Endothelial cell of umbilical vein (primary cell): ENCODE data around the gene ELMO1. TPM values are rescaled to one million over a fixed set of nuclear protein-coding genes. Genes with fewer than 3 reads are reported as not detected.

Experiments
- BruUV-seq: library from RNA; stranded (reverse); fragments of 400-500 nt; replicated peaks from 2 replicates; lab custom pipeline; 2021; lab: Mats Ljungman, UMichigan
- CTCF ChIA-PET: fragments of 300-600, 350-600 bp; sonication (Branson Sonifier 250); formaldehyde crosslinking; loops from one replicate; lab custom pipeline; 2021; ENCODE audit warnings: antibody characterized with exemption, inconsistent platforms; lab: Charles Lee
- POLR2A ChIA-PET: fragments of 300-600, 350-600 bp; sonication (Branson Sonifier 250); formaldehyde crosslinking; loops from one replicate; lab custom pipeline; 2021; ENCODE audit warnings: antibody characterized with exemption, inconsistent platforms; lab: Charles Lee
- DNase-seq: peaks from one replicate; pipeline ENCODE4 v3.0.0-alpha.2; 2011; ENCODE audit warnings: low read depth, low spot score
- FAIRE-seq: peaks from 2 replicates; lab custom pipeline; 2011; peaks lifted over from hg19 to GRCh38; lab: Jason Lieb, UNC
- H2AFZ ChIP-seq: 2 replicates; pipeline ENCODE4 v1.6.0; 2012; ENCODE audit warnings: low read depth, low read length, control low read depth, inconsistent platforms
- H3K27ac ChIP-seq: 2 replicates; pipeline ENCODE4 v1.5.1; 2011; ENCODE audit warnings: low read depth, mild to moderate bottlenecking, control low read depth, low read length, moderate library complexity; ENCODE audit not compliant: insufficient read depth
- H3K27me3 ChIP-seq, 2 experiments: 2 replicates each; pipeline versions ENCODE4 v1.6.0 to v1.6.1; 2011; ENCODE audit warnings: low read length in 2 of 2, mixed read lengths in 1 of 2; ENCODE audit not compliant: control insufficient read depth in 2 of 2, insufficient read depth in 2 of 2
- H3K36me3 ChIP-seq, 2 experiments: 2 replicates in 1 of 2; 3 replicates in 1 of 2; pipeline ENCODE4 v1.5.1; 2011; ENCODE audit warnings: low read length in 2 of 2, mild to moderate bottlenecking in 1 of 2, moderate library complexity in 1 of 2; ENCODE audit not compliant: control insufficient read depth in 2 of 2, insufficient read depth in 2 of 2; ENCODE audit errors: extremely low read depth in 1 of 2
- H3K4me1 ChIP-seq: 3 replicates; pipeline ENCODE4 v1.5.1; 2011; ENCODE audit warnings: mild to moderate bottlenecking, low read length; ENCODE audit not compliant: control insufficient read depth, insufficient read depth; ENCODE audit errors: extremely low read depth
- H3K4me2 ChIP-seq: 2 replicates; pipeline ENCODE4 v1.6.1; 2011; ENCODE audit warnings: low read length, control low read depth, mixed read lengths; ENCODE audit not compliant: insufficient read depth
- H3K4me3 ChIP-seq, 3 experiments: fragments of 200-600 bp in 1 of 3; sonication (generic), shearing (Covaris generic) in 1 of 3; replicated peaks in 1 of 3; 2 replicates each; pipeline ENCODE4 v1.5.1; 2011 to 2016; ENCODE audit warnings: control low read depth in 3 of 3, low read length in 3 of 3, mild to moderate bottlenecking in 2 of 3, inconsistent platforms in 1 of 3, low read depth in 1 of 3, moderate library complexity in 1 of 3; ENCODE audit not compliant: insufficient read depth in 1 of 3
- H3K79me2 ChIP-seq: 2 replicates; pipeline ENCODE4 v1.6.0; 2012; ENCODE audit warnings: low read length, inconsistent platforms; ENCODE audit not compliant: control insufficient read depth, insufficient read depth
- H3K9ac ChIP-seq: replicated peaks from 2 replicates; pipeline ENCODE3; 2011; ENCODE audit warnings: low read length, control low read depth; ENCODE audit not compliant: insufficient read depth; ENCODE audit errors: extremely low read depth
- H3K9me1 ChIP-seq: replicated peaks from 3 replicates; pipeline ENCODE4 v1.6.0; 2011; ENCODE audit warnings: mild to moderate bottlenecking, low read length; ENCODE audit not compliant: control insufficient read depth, insufficient read depth; ENCODE audit errors: extremely low read depth
- H3K9me3 ChIP-seq: replicated peaks from 2 replicates; pipeline ENCODE4 v1.5.1; 2012; ENCODE audit warnings: low read length, inconsistent platforms; ENCODE audit not compliant: control insufficient read depth, insufficient read depth
- H4K20me1 ChIP-seq: replicated peaks from 2 replicates; pipeline ENCODE3; 2011; ENCODE audit warnings: mild to moderate bottlenecking, low read length; ENCODE audit not compliant: control insufficient read depth, insufficient read depth; ENCODE audit errors: extremely low read depth
- EZH2 ChIP-seq: IDR thresholded peaks from 2 replicates; pipeline ENCODE4 v1.6.1; 2012; ENCODE audit warnings: borderline replicate concordance, low read depth, mild to moderate bottlenecking, moderate library complexity, low read length, inconsistent platforms; ENCODE audit not compliant: severe bottlenecking
- FOS ChIP-seq: IDR thresholded peaks from 2 replicates; pipeline ENCODE4 v1.6.1; 2011; ENCODE audit warnings: mild to moderate bottlenecking, low read length, moderate library complexity, borderline replicate concordance; ENCODE audit not compliant: insufficient read depth
- GATA2 ChIP-seq: IDR thresholded peaks from 2 replicates; pipeline ENCODE4 v1.7.0; 2011; ENCODE audit warnings: low read depth, mild to moderate bottlenecking, moderate library complexity, mixed read lengths, low read length; ENCODE audit not compliant: insufficient read length, insufficient read depth
- JUN ChIP-seq: IDR thresholded peaks from 2 replicates; pipeline ENCODE4 v1.6.1; 2011; ENCODE audit warnings: borderline replicate concordance, low read depth; ENCODE audit not compliant: insufficient read length, insufficient read depth
- MYC ChIP-seq: IDR thresholded peaks from one replicate; pipeline ENCODE4 v1.6.1; 2011; ENCODE audit warnings: mild to moderate bottlenecking, low read depth, low read length
- POLR2A ChIP-seq: IDR thresholded peaks from 2 replicates; pipeline ENCODE4 v1.6.1; 2012; ENCODE audit warnings: low read depth, mild to moderate bottlenecking, control low read depth, low read length
- POLR2AphosphoS5 ChIP-seq: IDR thresholded peaks from 2 replicates; pipeline ENCODE4 v1.6.1; 2012; ENCODE audit warnings: low read depth, mild to moderate bottlenecking, control low read depth, low read length, moderate library complexity; ENCODE audit not compliant: insufficient read depth
- dilution Hi-C: fragments of 300-500 bp; cut with MboI; formaldehyde crosslinking; loops from one replicate; pipeline ENCODE4 v1.15.0; 2019; ENCODE audit warnings: low sequenced_read_pairs; ENCODE audit not compliant: extremely low pct_ligation_motif_present
- intact Hi-C: fragments of 100-400 bp; cut with micrococcal nuclease; formaldehyde crosslinking; loops from one replicate; pipeline ENCODE4 v1.10.0; 2022
- polyA plus RNA-seq, 4 experiments: library from polyadenylated mRNA; depleted of rRNA in 3 of 4; stranded (reverse) in 3 of 4; unstranded in 1 of 4; fragments of >200 nt; gene quantifications; 2 replicates each; pipeline versions ENCODE4 v1.2.1 to v1.2.3, GENCODE V29; 2011 to 2012; ENCODE audit warnings: missing spikeins in 1 of 4
- total RNA-seq: library from RNA; stranded (reverse); gene quantifications from 2 replicates; pipeline ENCODE4 v1.2.3, GENCODE V29; 2021
- TF ChIP-seq, protein P1 (sequence below): IDR thresholded peaks from 2 replicates; pipeline ENCODE4 v1.6.1; 2011; ENCODE audit not compliant: insufficient read depth, insufficient read length
- TF ChIP-seq, protein P2 (sequence below), 2 donors: IDR thresholded peaks; 1 replicate in 1 of 2; 2 replicates in 1 of 2; pipeline ENCODE4 v1.5.1; 2011; ENCODE audit warnings: low read length in 2 of 2, mild to moderate bottlenecking in 2 of 2, moderate library complexity in 2 of 2, control low read depth in 1 of 2, inconsistent platforms in 1 of 2, low read depth in 1 of 2; ENCODE audit not compliant: insufficient read depth in 1 of 2; ENCODE audit errors: extremely low read depth in 1 of 2

Gene ELMO1
- total and polyA plus RNA-seq, 2 donors (not counting 3 experiments of a cell fraction or from before 2014, with no cell fraction given), result 17.0 to 30.6 TPM

DNA sequence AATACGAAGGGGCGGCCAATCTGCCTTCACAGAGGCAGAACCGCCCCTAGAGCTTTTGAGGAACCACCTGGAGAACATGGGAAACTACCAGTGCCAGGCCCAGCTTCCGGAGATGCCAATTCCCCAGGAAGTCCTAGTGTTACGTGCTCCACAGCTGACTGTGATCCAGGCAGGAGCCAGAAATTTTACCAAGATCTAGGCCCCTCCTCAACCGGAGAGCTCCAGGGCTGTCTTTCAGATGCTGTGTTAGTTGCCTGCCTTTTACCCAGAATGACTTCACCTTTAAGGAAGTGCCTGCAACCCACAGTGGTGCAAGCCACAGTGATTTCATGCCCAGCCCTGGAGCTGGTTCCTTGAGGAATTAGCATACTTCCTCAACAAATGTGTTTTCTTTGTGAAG is 62.9 kb downstream of the ELMO1 start:
- Histone ChIP-seq H3K9me1 (no peaks in the 10 kb centered on the region), H3K4me1 (peaks cover 6% of the 10 kb centered on the region), H3K27ac (no peak overlapping the region), H3K9me3 (no peaks in the 10 kb centered on the region), H3K27me3 (no peaks in the 10 kb centered on the region), H2AFZ (no peak overlapping the region), H3K4me2 (no peak overlapping the region), H3K9ac (no peak overlapping the region), H4K20me1 (no peaks in the 10 kb centered on the region), H3K4me3 (no peak overlapping the region), H3K79me2 (no peaks in the 10 kb centered on the region), H3K36me3 (no peaks in the 10 kb centered on the region)
- no TSS peak for BruUV-seq
- TF ChIP-seq POLR2AphosphoS5 (no peak), EZH2 (no peak), POLR2A (no peak), JUN (no peak), MYC (no peak), FOS (no peak), GATA2 (no peak)
- TF ChIP-seq, protein P1, sequence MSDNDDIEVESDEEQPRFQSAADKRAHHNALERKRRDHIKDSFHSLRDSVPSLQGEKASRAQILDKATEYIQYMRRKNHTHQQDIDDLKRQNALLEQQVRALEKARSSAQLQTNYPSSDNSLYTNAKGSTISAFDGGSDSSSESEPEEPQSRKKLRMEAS, result no peak
- TF ChIP-seq, protein P2, sequence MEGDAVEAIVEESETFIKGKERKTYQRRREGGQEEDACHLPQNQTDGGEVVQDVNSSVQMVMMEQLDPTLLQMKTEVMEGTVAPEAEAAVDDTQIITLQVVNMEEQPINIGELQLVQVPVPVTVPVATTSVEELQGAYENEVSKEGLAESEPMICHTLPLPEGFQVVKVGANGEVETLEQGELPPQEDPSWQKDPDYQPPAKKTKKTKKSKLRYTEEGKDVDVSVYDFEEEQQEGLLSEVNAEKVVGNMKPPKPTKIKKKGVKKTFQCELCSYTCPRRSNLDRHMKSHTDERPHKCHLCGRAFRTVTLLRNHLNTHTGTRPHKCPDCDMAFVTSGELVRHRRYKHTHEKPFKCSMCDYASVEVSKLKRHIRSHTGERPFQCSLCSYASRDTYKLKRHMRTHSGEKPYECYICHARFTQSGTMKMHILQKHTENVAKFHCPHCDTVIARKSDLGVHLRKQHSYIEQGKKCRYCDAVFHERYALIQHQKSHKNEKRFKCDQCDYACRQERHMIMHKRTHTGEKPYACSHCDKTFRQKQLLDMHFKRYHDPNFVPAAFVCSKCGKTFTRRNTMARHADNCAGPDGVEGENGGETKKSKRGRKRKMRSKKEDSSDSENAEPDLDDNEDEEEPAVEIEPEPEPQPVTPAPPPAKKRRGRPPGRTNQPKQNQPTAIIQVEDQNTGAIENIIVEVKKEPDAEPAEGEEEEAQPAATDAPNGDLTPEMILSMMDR (IDR thresholded peaks at IDR 0.05; ENCODE audit: extremely low read depth in 1 of 2, insufficient read depth in 1 of 2, low read depth in 1 of 2, low read length in 2 of 2), result no peak
- CTCF ChIA-PET, result interaction anchor here (1.0 kb wide), 1 partner anchor 102 kb away, joined by 3 read pairs; no protein-coding TSS in a partner anchor
- intact Hi-C loops, result no loop called here
- FAIRE-seq (no peak), DNase-seq (no peak)
- POLR2A ChIA-PET, result no interaction called here
- dilution Hi-C loops, result no loop called here
